ENCODE data around the gene CYTH1. TPM values are rescaled to one million over a fixed set of nuclear protein-coding genes. Genes with fewer than 3 reads are reported as not detected.
A peak's percentile ranks its signal among the peaks of the same experiment; 100 is the strongest.

Gene CYTH1
- total RNA-seq, 1 donor from 2014 or later = 80.8 TPM

DNA sequence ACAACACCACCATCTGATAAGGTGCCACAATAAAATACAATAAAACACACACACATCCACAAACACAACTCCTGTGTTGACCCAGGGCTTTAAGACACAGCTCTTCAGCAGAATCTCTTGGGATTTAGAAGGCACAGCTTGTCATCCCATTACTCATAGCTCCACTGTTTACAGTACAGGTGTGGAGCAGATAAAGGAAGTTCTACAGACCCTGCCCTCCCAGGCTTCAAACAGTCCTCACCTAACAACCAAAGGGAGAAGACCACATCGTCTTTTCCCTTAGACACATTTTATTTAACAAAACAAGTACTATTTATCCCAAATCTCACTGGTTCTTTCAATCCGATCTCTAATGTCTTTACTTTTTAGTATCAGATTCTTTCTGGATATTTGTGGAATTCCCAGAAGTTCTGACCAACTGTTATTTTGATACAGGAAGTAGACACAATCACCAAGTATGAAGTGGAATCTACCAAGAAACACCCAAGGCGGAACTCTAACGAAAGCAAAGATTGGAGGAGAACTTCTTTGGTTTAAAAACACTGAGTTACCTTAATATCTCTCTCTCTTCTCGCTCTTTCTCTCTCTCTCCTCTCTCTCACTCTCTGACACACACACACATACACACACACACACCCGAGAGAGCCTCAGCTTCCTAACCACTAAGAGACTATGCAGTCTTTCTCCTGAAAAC, 46.1 kb downstream of the CYTH1 start:
- peak overlapping the region; percentile 91 for H3K27ac Mint-ChIP-seq (ENCODE audit: unreplicated experiment)
- TF ChIP-seq, protein P1, sequence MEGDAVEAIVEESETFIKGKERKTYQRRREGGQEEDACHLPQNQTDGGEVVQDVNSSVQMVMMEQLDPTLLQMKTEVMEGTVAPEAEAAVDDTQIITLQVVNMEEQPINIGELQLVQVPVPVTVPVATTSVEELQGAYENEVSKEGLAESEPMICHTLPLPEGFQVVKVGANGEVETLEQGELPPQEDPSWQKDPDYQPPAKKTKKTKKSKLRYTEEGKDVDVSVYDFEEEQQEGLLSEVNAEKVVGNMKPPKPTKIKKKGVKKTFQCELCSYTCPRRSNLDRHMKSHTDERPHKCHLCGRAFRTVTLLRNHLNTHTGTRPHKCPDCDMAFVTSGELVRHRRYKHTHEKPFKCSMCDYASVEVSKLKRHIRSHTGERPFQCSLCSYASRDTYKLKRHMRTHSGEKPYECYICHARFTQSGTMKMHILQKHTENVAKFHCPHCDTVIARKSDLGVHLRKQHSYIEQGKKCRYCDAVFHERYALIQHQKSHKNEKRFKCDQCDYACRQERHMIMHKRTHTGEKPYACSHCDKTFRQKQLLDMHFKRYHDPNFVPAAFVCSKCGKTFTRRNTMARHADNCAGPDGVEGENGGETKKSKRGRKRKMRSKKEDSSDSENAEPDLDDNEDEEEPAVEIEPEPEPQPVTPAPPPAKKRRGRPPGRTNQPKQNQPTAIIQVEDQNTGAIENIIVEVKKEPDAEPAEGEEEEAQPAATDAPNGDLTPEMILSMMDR (IDR thresholded peaks at IDR 0.05) = no peak
- peak overlapping the region; percentile 19 for H3K4me3 Mint-ChIP-seq (ENCODE audit: unreplicated experiment)
- H3K36me3 Mint-ChIP-seq (ENCODE audit: low read depth) = no peaks in the 10 kb centered on the region
- peaks cover 64% of the 10 kb centered on the region for H3K4me1 Mint-ChIP-seq (ENCODE audit: low read depth)
- DNase-seq (ENCODE audit: low spot score) = no peak
- H3K27me3 Mint-ChIP-seq (ENCODE audit: low read depth) = no peaks in the 10 kb centered on the region
- no peaks in the 10 kb centered on the region for H3K9me3 Mint-ChIP-seq (ENCODE audit: low read depth)

DNA sequence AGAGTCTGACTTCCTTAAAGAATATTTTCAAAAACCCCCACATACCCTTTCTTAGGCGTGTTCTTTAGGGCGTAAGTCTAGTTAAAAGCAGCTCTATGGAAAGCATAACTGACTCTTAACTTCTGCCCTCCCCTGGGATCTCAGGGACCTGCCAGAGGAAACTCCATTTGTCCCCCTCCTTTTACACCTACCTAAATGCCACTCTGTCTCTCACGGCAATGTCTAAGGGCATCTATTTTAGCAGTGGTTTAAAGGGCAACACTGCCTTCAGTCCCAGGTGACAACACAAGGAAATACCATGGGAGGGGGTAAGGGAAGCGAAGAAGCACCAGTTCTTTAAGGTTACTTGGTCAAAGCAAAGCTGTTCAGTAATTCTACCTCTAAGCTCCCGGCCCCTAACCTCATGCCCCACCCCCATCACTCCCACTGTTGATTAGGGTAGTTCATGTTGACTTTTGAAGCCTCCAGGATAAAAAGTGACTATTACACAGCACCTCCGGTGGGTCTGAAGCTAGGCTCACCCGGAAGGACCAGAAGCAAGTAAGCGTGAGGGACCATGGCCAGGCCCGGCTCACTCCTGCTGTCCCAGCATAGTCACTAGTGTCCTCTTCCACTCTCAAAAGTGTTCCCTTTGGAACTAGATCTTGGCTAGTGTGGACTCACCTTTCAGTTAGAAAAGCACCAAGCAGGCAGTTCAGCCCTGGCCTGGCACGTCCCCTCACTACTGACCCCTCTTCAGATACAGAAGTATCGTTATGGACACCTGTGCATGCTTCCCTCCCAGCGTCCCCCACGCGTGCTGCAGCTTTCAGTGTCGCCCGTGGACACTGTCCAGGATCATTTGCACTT, 47.1 kb downstream of the CYTH1 start:
- no peaks in the 10 kb centered on the region for H3K27me3 Mint-ChIP-seq (ENCODE audit: low read depth)
- no peaks in the 10 kb centered on the region for H3K36me3 Mint-ChIP-seq (ENCODE audit: low read depth)
- no peaks in the 10 kb centered on the region for H3K9me3 Mint-ChIP-seq (ENCODE audit: low read depth)
- H3K4me3 Mint-ChIP-seq (ENCODE audit: unreplicated experiment) = peak overlapping the region; percentile 19
- DNase-seq (ENCODE audit: low spot score) = no peak
- H3K4me1 Mint-ChIP-seq (ENCODE audit: low read depth) = peaks cover 60% of the 10 kb centered on the region
- H3K27ac Mint-ChIP-seq (ENCODE audit: unreplicated experiment) = peak overlapping the region; percentile 91
- TF ChIP-seq, protein P1 (IDR thresholded peaks at IDR 0.05) = no peak

DNA sequence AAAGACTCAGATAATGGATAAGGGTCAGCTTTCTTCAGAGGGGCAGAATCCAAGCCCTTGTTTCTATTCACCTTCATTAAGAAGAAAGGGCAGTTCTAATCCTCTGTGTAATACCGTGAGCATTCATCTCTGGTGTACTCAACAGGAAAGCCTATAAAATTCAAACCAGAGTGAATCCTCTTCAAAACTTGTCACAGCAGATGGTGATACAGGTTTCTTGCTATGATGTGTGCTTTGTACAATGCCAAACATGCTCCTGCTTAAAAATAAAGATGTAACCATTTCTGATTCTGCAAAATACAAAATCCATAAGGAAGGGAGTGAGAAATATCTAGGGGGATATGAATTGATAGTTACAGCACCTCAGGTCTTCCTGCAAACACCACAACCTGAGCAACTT, 49.7 kb downstream of the CYTH1 start:
- no peaks in the 10 kb centered on the region for H3K27me3 Mint-ChIP-seq (ENCODE audit: low read depth)
- H3K4me3 Mint-ChIP-seq (ENCODE audit: unreplicated experiment) = no peak overlapping the region
- no peaks in the 10 kb centered on the region for H3K36me3 Mint-ChIP-seq (ENCODE audit: low read depth)
- H3K27ac Mint-ChIP-seq (ENCODE audit: unreplicated experiment) = no peak overlapping the region
- no peaks in the 10 kb centered on the region for H3K9me3 Mint-ChIP-seq (ENCODE audit: low read depth)
- peaks cover 47% of the 10 kb centered on the region for H3K4me1 Mint-ChIP-seq (ENCODE audit: low read depth)
- DNase-seq (ENCODE audit: low spot score) = no peak
- TF ChIP-seq, protein P1 (IDR thresholded peaks at IDR 0.05) = no peak

DNA sequence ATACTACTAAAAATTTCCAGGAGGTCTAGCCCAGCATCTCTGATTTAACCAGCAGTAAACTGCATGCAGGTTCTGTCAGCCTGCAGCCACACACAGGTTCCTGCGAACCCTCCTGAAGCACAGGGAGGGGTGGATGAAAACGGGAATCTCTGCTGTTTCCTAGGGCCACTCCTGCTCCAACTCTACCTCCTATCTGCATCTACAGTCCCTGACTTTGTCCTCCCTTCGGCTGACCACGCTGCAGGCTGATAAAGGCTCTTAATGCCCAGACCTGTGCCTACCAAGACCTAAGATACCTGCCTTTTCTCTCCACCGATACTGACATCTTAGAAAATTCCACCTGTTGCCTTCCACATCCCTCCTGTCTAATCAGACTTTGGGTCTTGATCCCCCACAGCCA, 50.2 kb downstream of the CYTH1 start:
- no peak overlapping the region for H3K27ac Mint-ChIP-seq (ENCODE audit: unreplicated experiment)
- no peak for DNase-seq (ENCODE audit: low spot score)
- H3K9me3 Mint-ChIP-seq (ENCODE audit: low read depth) = no peaks in the 10 kb centered on the region
- TF ChIP-seq, protein P1 (IDR thresholded peaks at IDR 0.05) = no peak
- peaks cover 42% of the 10 kb centered on the region for H3K4me1 Mint-ChIP-seq (ENCODE audit: low read depth)
- H3K4me3 Mint-ChIP-seq (ENCODE audit: unreplicated experiment) = no peak overlapping the region
- H3K27me3 Mint-ChIP-seq (ENCODE audit: low read depth) = no peaks in the 10 kb centered on the region
- H3K36me3 Mint-ChIP-seq (ENCODE audit: low read depth) = no peaks in the 10 kb centered on the region

DNA sequence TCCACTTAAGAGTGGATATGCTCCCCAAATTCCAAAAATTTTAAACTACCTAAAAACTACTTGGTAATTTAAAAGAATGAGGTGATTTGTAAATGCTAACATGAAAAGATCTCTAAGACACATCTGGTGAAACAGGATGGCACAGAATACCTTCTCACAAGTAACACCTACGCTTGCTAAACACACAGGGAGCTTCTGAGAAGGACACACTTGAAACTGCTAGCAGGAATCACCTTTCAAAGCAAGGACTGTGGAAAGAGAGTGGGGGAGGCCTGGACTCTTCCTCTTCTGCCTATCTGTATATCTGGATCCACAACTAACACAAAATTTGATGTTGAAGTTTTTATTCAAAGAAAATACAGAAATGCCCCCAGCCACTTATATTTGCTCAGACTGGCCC, 52.4 kb downstream of the CYTH1 start:
- Mint-ChIP-seq H3K27me3 (ENCODE audit: low read depth) (no peaks in the 10 kb centered on the region), H3K36me3 (ENCODE audit: low read depth) (no peaks in the 10 kb centered on the region), H3K27ac (ENCODE audit: unreplicated experiment) (no peak overlapping the region), H3K4me1 (ENCODE audit: low read depth) (peaks cover 31% of the 10 kb centered on the region), H3K4me3 (ENCODE audit: unreplicated experiment) (no peak overlapping the region), H3K9me3 (ENCODE audit: low read depth) (no peaks in the 10 kb centered on the region)
- DNase-seq (ENCODE audit: low spot score) = no peak
- TF ChIP-seq, protein P1 (IDR thresholded peaks at IDR 0.05) = no peak
